Measurements from ENCODE around the gene POU5F2. TPM values are rescaled to one million over a fixed set of nuclear protein-coding genes. Genes with fewer than 3 reads are reported as not detected.

Gene POU5F2
- total RNA-seq, 1 experiment from 2014 or later, result 0.22 TPM

DNA sequence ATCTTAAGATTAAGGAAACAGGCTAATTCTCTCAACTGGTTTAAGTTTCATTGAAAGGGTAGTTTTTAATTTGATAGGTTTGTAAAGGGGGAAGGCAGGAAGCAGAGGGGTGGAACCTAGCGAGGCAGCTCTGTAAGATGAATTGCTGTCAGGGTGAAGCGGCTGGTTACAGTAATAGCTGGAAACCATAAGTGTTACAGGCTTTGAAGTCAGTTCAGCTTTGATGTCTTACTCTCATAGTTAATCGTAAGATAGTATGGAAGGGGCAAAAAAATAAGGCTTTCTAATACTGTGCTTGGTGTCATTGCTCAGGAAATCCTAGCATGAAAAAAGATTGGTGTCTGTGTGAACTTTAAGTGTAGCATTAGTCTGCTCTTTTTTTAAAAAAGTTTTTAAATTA is 20.3 kb downstream of the POU5F2 start:
- no peaks in the 10 kb centered on the region for H3K27me3 ChIP-seq (ENCODE audit: insufficient read depth, low read length)
- Mint-ChIP-seq H3K27me3 (ENCODE audit: low read depth) (no peaks in the 10 kb centered on the region), H3K9me3 (no peaks in the 10 kb centered on the region), H3K4me3 (no peak overlapping the region), H3K36me3 (ENCODE audit: insufficient read depth in 1 of 3, low read depth in 3 of 3) (no peaks in the 10 kb centered on the region), H3K27ac (no peak overlapping the region), H3K4me1 (peaks cover 14 to 30% of the 10 kb centered on the region in 2 experiments)
- TF ChIP-seq, protein P1, sequence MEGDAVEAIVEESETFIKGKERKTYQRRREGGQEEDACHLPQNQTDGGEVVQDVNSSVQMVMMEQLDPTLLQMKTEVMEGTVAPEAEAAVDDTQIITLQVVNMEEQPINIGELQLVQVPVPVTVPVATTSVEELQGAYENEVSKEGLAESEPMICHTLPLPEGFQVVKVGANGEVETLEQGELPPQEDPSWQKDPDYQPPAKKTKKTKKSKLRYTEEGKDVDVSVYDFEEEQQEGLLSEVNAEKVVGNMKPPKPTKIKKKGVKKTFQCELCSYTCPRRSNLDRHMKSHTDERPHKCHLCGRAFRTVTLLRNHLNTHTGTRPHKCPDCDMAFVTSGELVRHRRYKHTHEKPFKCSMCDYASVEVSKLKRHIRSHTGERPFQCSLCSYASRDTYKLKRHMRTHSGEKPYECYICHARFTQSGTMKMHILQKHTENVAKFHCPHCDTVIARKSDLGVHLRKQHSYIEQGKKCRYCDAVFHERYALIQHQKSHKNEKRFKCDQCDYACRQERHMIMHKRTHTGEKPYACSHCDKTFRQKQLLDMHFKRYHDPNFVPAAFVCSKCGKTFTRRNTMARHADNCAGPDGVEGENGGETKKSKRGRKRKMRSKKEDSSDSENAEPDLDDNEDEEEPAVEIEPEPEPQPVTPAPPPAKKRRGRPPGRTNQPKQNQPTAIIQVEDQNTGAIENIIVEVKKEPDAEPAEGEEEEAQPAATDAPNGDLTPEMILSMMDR (conservative IDR thresholded peaks at IDR 0.05), result no peak
- no peaks in the 10 kb centered on the region for H3K79me1 ChIP-seq (ENCODE audit: insufficient read depth, low read depth, low read length, poor library complexity, severe bottlenecking)
- peaks cover 5% of the 10 kb centered on the region for H3K4me1 ChIP-seq (ENCODE audit: insufficient read depth, low read length)
- no peak overlapping the region for H4K5ac ChIP-seq (ENCODE audit: insufficient read length, low read depth, low read length)
- no peak overlapping the region for H3K27ac ChIP-seq (ENCODE audit: insufficient read length, low read depth, low read length)
- no peak overlapping the region for H3K56ac ChIP-seq (ENCODE audit: insufficient read length, low read depth, low read length)
- no peak for DNase-seq
- no peak overlapping the region for H3K4me2 ChIP-seq (ENCODE audit: insufficient read depth, insufficient read length, low read length)
- no peak overlapping the region for H3T11ph ChIP-seq (ENCODE audit: low read length)
- WGBS (ENCODE audit: extremely low coverage, insufficient read length, low lambda C conversion rate), result no CpG with 5 or more reads among the region's 3 CpGs
- H4K91ac ChIP-seq (ENCODE audit: insufficient read length, low read depth, low read length), result no peak overlapping the region
- no peak overlapping the region for H2BK120ac ChIP-seq (ENCODE audit: low read depth, low read length, poor library complexity, severe bottlenecking)
- H3K18ac ChIP-seq (ENCODE audit: insufficient read length, low read depth, low read length), result no peak overlapping the region
- no peaks in the 10 kb centered on the region for H3K79me2 ChIP-seq (ENCODE audit: insufficient read depth, low read length)
- no peaks in the 10 kb centered on the region for H3K9me3 ChIP-seq (ENCODE audit: control insufficient read depth, low read depth, low read length)
- H4K8ac ChIP-seq (replicated peaks; ENCODE audit: insufficient read length, low read depth, low read length), result no peak overlapping the region
- no peak overlapping the region for H2AK5ac ChIP-seq (ENCODE audit: insufficient read length, low read length)
- no peaks in the 10 kb centered on the region for H4K20me1 ChIP-seq (ENCODE audit: control insufficient read depth, insufficient read depth, insufficient read length)
- H2BK15ac ChIP-seq (ENCODE audit: low read depth, low read length), result no peak overlapping the region
- H3K23ac ChIP-seq (ENCODE audit: insufficient read length, low read depth, low read length), result no peak overlapping the region
- no peak overlapping the region for H2BK5ac ChIP-seq (ENCODE audit: insufficient read length, low read length)
- H2BK12ac ChIP-seq (ENCODE audit: insufficient read length, low read depth, low read length), result no peak overlapping the region
- no peaks in the 10 kb centered on the region for H3K23me2 ChIP-seq (ENCODE audit: insufficient read length, low read depth, low read length, poor library complexity, severe bottlenecking)
- H2BK20ac ChIP-seq (ENCODE audit: low read depth, low read length, poor library complexity, severe bottlenecking), result no peak overlapping the region
- no peak overlapping the region for H3K4ac ChIP-seq (ENCODE audit: low read depth, low read length)
- no peak overlapping the region for H3K9ac ChIP-seq (ENCODE audit: extremely low read depth, insufficient read length, low read length)
- H3K14ac ChIP-seq (ENCODE audit: insufficient read depth, low read length), result no peak overlapping the region
- no peak overlapping the region for H2AFZ ChIP-seq (ENCODE audit: low read length)

Measured in H9 (cell line).